ENCODE data around the gene WDR6.

- TF ChIP-seq CTCF (IDR thresholded peaks at IDR 0.05) (no peak), POLR2A (IDR thresholded peaks at IDR 0.05) (no peak)
Measured at GRCh38 chr3:48962340-48962739, 44.9 kb upstream of the WDR6 start.

Data from body of pancreas (tissue), 4 donors.